HL-60 (cell line): Measurements from ENCODE around the gene DLEC1.

Experiments
- DNase-seq, 2 experiments: peaks; one replicate each; pipeline ENCODE4 v3.0.0-alpha.2; 2010 to 2020; ENCODE audit warnings: low read depth in 1 of 2, low spot score in 1 of 2
- H3K27ac ChIP-seq: fragments of 250-450 bp; sonication (Bioruptor Pico); replicated peaks from 2 replicates; pipeline ENCODE4 v1.5.1; 2020; ENCODE audit warnings: mild to moderate bottlenecking, moderate library complexity
- H3K27me3 ChIP-seq: fragments of 250-450 bp; sonication (Bioruptor Pico); 2 replicates; pipeline ENCODE4 v1.5.1; 2021; ENCODE audit warnings: mild to moderate bottlenecking, moderate library complexity; ENCODE audit not compliant: insufficient read depth, poor library complexity, severe bottlenecking
- H3K4me3 ChIP-seq: replicated peaks from 2 replicates; pipeline ENCODE4 v1.5.1; 2011; ENCODE audit warnings: mild to moderate bottlenecking, control low read depth, low read length; ENCODE audit not compliant: insufficient read depth
- GABPA ChIP-seq: IDR thresholded peaks from 2 replicates; pipeline ENCODE4 v1.6.1; 2012; ENCODE audit warnings: low read depth
- POLR2AphosphoS5 ChIP-seq: IDR thresholded peaks from 2 replicates; pipeline ENCODE4 v1.6.1; 2012; ENCODE audit warnings: low read depth
- SPI1 ChIP-seq: IDR thresholded peaks from 2 replicates; pipeline ENCODE4 v1.6.1; 2012; ENCODE audit warnings: low read depth, mild to moderate bottlenecking, borderline replicate concordance
- TF ChIP-seq, protein P1 (sequence below): IDR thresholded peaks from one replicate; pipeline ENCODE4 v1.5.1; 2011; ENCODE audit warnings: low read length, control low read depth, inconsistent platforms; ENCODE audit not compliant: insufficient read depth
- TF ChIP-seq, protein P2 (sequence below): IDR thresholded peaks from 2 replicates; pipeline ENCODE4 v1.6.1; 2012; ENCODE audit warnings: low read depth; ENCODE audit not compliant: insufficient replicate concordance

The DLEC1 gene

DNA sequence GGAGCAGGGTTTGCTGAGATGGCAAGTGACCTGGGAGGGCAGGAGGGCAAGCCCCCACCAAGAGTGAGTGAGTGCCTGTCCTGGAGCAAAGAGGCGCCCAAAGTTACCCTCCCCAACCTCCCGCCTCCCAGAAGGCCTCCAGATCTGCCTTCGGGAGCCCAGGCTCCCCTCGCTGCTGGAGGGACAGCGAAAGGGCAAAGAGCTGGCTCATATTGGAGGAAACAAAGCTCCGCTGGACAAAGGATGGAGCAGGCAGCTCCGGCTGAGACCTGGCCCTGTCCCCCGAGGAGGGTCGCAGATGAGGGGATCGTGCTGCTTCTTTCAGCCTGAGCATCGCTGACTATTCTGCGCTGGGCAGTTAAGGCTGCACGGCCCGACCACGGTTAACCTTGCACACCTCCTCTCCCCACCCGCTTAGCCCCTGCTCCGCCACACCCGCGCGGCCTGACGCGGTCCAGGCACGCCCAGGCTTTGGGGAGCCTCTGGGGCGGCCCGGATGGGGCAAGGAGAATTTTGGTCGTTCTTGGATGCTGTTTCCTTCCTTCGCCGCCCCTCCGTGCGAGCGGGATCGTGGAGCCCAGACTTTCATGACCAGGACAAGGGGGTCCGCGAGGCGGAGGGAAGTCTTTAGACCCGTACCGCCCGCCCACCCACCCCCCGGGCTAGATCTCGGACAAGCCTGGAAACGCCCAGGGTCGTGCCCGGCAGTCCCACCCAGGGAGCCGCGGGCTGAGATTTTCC lies 10.2 kb upstream of the DLEC1 start:
- Histone ChIP-seq H3K4me3 (no peak overlapping the region), H3K27ac (no peak overlapping the region), H3K27me3 (peaks cover 34% of the 10 kb centered on the region)
- TF ChIP-seq SPI1 = no peak
- TF ChIP-seq, protein P1, sequence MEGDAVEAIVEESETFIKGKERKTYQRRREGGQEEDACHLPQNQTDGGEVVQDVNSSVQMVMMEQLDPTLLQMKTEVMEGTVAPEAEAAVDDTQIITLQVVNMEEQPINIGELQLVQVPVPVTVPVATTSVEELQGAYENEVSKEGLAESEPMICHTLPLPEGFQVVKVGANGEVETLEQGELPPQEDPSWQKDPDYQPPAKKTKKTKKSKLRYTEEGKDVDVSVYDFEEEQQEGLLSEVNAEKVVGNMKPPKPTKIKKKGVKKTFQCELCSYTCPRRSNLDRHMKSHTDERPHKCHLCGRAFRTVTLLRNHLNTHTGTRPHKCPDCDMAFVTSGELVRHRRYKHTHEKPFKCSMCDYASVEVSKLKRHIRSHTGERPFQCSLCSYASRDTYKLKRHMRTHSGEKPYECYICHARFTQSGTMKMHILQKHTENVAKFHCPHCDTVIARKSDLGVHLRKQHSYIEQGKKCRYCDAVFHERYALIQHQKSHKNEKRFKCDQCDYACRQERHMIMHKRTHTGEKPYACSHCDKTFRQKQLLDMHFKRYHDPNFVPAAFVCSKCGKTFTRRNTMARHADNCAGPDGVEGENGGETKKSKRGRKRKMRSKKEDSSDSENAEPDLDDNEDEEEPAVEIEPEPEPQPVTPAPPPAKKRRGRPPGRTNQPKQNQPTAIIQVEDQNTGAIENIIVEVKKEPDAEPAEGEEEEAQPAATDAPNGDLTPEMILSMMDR = no peak
- TF ChIP-seq, protein P2, sequence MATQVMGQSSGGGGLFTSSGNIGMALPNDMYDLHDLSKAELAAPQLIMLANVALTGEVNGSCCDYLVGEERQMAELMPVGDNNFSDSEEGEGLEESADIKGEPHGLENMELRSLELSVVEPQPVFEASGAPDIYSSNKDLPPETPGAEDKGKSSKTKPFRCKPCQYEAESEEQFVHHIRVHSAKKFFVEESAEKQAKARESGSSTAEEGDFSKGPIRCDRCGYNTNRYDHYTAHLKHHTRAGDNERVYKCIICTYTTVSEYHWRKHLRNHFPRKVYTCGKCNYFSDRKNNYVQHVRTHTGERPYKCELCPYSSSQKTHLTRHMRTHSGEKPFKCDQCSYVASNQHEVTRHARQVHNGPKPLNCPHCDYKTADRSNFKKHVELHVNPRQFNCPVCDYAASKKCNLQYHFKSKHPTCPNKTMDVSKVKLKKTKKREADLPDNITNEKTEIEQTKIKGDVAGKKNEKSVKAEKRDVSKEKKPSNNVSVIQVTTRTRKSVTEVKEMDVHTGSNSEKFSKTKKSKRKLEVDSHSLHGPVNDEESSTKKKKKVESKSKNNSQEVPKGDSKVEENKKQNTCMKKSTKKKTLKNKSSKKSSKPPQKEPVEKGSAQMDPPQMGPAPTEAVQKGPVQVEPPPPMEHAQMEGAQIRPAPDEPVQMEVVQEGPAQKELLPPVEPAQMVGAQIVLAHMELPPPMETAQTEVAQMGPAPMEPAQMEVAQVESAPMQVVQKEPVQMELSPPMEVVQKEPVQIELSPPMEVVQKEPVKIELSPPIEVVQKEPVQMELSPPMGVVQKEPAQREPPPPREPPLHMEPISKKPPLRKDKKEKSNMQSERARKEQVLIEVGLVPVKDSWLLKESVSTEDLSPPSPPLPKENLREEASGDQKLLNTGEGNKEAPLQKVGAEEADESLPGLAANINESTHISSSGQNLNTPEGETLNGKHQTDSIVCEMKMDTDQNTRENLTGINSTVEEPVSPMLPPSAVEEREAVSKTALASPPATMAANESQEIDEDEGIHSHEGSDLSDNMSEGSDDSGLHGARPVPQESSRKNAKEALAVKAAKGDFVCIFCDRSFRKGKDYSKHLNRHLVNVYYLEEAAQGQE = no peak
- DNase-seq = no peak

DNA sequence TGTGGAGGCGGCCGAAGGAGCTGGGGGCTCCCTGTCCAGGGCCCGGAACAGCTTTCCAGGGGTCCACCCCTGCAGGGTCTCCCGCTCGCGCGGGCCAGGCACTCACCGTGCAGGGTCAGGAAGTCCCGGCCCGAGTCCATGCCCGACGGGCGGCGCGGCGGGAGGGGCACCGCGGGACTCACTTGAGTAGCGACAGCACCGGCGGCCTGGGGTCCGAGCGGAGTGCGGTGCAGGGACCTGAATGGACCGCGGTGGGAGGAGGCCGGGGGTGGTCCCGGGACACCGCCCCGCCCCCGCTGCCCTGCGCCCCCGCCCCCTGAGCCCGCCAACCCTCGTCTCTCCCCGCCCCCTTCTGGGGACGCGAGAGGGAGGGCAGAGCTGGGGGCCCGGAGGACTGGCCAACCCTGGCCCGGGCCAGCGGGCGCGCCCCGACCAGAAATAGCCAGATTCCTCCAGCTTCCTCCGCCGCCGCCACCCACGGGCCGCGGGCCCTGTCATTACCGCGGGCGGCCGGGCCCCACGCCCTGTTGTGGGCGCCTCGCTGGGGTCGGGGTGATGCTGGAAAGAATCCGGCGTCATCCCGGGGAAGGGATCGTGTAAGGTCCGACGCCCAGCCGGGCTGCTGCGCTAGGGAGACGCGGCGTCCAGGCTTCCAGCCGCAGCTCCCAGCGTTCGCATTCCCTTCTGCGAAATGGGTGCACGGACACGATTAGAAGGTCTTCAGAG lies 9.4 kb upstream of the DLEC1 start, which contains the start of gene PLCD1:
Gene PLCD1 (minus strand): TSS at position 243 of the 726 bp plus-strand sequence. CDS start 103 bp downstream, at position 140.
- Histone ChIP-seq H3K27me3 (peaks cover 34% of the 10 kb centered on the region), H3K4me3 (no peak within 1 kb of the TSS), H3K27ac (no peak within 1 kb of the TSS)
- DNase-seq = no peak
- TF ChIP-seq POLR2AphosphoS5 (no peak), GABPA (no peak), SPI1 (no peak)
- TF ChIP-seq, protein P2 = no peak
- TF ChIP-seq, protein P1 = no peak

DNA sequence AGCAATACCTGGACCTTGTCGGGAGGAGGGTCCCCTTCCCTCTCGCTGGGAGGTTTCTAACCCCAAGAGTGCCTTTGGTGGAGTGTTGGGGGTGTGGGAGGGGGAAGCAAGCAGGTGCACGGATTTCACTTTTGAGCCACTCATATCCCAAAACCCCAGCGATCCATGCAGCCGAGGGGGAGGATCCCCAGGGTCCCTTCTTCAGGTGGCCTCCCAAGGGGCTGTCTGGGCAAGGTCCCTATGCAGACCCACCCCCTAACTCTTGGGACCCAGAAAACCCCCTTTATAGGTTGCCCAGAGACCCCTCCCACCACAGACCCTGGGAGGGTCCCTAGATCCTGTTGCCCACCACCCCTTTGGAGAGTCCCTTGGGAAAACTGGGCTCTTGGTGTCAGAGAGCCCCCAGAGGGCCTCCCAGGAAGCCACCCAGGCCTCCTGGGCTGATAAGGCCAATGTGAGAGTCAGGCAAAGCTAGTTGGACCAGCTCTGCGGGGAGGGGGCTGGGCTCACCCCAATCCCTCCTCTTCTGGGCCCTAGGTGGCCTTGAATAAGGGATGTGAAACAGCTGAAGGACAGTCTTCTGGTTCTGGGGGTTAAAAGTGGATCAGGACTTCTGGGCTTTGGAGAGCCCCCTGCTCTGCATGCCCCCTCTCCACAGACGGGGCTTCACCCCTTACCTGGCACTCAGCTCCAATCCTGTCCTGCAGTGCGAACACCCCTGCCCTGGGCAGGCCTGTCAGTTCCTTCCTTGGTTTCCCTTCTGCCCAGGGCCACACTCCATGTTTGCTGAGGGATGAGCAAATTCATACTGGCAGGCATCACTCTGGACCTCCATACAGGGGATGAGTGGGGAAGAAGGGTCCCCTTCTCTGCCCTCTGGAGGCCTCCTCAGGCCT lies 8.6 kb upstream of the DLEC1 start:
- no peak for DNase-seq
- TF ChIP-seq SPI1 = no peak
- no peak for TF ChIP-seq GABPA
- TF ChIP-seq, protein P2 = no peak
- TF ChIP-seq, protein P1 = no peak
- no peak for TF ChIP-seq POLR2AphosphoS5
- H3K4me3 ChIP-seq = no peak overlapping the region
- H3K27me3 ChIP-seq = peaks cover 34% of the 10 kb centered on the region
- no peak overlapping the region for H3K27ac ChIP-seq
